ENCODE measurements around the gene CTXND1.

DNA sequence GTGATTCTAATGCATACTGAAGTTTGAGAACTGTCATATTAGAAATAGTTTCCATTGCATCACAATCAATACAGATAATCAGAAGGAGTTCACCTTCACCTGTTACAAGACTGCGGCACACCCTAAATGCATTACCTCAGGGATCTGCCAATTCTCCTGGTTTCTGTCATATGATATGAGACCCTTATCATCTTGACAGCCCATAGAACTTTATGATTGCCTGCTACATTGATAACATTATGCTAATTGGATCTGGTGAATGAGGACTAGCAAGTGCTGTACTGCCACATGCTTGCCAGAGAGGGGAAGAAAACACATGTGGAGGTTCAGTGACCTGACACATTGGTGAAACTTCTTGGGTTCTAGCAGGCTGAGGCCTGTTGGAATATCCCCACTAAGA lies 57.8 kb downstream of the CTXND1 start:
- no peak for TF ChIP-seq POLR2A (IDR thresholded peaks at IDR 0.05)
- TF ChIP-seq, protein P1, sequence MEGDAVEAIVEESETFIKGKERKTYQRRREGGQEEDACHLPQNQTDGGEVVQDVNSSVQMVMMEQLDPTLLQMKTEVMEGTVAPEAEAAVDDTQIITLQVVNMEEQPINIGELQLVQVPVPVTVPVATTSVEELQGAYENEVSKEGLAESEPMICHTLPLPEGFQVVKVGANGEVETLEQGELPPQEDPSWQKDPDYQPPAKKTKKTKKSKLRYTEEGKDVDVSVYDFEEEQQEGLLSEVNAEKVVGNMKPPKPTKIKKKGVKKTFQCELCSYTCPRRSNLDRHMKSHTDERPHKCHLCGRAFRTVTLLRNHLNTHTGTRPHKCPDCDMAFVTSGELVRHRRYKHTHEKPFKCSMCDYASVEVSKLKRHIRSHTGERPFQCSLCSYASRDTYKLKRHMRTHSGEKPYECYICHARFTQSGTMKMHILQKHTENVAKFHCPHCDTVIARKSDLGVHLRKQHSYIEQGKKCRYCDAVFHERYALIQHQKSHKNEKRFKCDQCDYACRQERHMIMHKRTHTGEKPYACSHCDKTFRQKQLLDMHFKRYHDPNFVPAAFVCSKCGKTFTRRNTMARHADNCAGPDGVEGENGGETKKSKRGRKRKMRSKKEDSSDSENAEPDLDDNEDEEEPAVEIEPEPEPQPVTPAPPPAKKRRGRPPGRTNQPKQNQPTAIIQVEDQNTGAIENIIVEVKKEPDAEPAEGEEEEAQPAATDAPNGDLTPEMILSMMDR (IDR thresholded peaks at IDR 0.05) = no peak
